Mammary epithelial cell (primary cell): ENCODE measurements around the gene RAPGEF4.

Source experiments
- EZH2 ChIP-seq: IDR thresholded peaks from 2 replicates; pipeline ENCODE4 v1.6.1; 2012; ENCODE audit warnings: low read length, inconsistent platforms, borderline replicate concordance
- TF ChIP-seq, protein P1 (sequence below), 2 donors: IDR thresholded peaks in 1 of 2; conservative IDR thresholded peaks in 1 of 2; 2 replicates each; pipeline ENCODE4 v1.5.1; 2011 to 2012; ENCODE audit warnings: inconsistent platforms in 2 of 2, low read length in 2 of 2, mild to moderate bottlenecking in 2 of 2, control low read depth in 1 of 2, low read depth in 1 of 2; ENCODE audit not compliant: insufficient read depth in 1 of 2; ENCODE audit errors: extremely low read depth in 1 of 2

DNA sequence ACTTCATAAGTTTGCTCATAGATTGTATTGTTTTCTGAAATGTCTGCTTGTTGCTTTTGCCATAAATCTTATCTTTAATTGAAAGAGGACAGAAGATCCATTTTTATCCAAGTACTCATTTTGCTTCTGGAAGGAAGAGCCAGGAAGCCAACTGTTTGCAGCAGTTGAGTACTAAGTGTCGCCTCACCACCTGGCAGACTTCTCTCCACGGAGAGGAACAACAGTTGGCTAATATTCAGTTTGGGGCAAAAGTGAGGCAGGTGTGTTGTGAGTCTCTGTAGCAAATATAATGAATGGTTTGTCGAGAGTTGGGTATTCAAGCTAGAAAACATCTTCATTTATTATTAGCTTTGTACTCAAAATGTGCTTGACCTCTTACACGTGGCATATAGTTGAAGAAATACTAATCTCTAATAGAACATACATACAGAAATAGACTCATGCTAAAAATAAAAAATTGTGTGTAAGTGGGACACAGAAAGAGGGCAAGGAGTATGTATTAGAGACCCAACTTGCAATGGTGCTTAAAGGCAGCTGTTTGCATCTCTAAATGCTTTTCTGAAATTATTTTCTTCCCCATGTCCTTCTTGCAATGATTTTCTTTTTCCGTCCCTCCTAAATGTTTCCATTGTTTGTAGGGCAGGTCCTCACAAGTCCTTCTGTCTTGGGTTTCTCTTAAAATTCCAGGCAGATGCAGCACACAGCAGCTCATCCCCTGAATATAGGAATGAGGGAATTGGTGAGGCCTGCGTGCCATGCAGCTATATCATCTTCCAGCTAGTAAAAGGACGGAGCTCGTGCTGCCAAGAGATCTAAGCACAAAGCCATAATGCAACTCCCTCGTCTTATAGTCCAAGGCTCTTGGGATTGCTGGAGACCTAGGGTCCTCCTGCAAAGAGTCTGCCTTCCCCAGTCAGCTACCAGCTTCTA is 295.2 kb downstream of the RAPGEF4 start:
- TF ChIP-seq, protein P1, sequence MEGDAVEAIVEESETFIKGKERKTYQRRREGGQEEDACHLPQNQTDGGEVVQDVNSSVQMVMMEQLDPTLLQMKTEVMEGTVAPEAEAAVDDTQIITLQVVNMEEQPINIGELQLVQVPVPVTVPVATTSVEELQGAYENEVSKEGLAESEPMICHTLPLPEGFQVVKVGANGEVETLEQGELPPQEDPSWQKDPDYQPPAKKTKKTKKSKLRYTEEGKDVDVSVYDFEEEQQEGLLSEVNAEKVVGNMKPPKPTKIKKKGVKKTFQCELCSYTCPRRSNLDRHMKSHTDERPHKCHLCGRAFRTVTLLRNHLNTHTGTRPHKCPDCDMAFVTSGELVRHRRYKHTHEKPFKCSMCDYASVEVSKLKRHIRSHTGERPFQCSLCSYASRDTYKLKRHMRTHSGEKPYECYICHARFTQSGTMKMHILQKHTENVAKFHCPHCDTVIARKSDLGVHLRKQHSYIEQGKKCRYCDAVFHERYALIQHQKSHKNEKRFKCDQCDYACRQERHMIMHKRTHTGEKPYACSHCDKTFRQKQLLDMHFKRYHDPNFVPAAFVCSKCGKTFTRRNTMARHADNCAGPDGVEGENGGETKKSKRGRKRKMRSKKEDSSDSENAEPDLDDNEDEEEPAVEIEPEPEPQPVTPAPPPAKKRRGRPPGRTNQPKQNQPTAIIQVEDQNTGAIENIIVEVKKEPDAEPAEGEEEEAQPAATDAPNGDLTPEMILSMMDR (conservative IDR thresholded peaks at IDR 0.05 in 1 of 2, IDR thresholded peaks at IDR 0.05 in 1 of 2; ENCODE audit: extremely low read depth in 1 of 2, insufficient read depth in 1 of 2, low read depth in 1 of 2, low read length in 2 of 2) = no peak
- TF ChIP-seq EZH2 = no peak
